Endothelial cell (in vitro differentiated cells): ENCODE results near the gene COL24A1. TPM values are rescaled to one million over a fixed set of nuclear protein-coding genes. Genes with fewer than 3 reads are reported as not detected.

Experiments
- DNase-seq: peaks from one replicate; pipeline ENCODE4 v3.0.0; 2021; ENCODE audit warnings: low spot score
- H3K27ac Mint-ChIP-seq: one replicate; pipeline ENCODE4 v1.8.0; 2021; ENCODE audit warnings: mixed read lengths, inconsistent platforms; ENCODE audit not compliant: unreplicated experiment
- H3K27me3 Mint-ChIP-seq: one replicate; pipeline ENCODE4 v1.8.0; 2021; ENCODE audit warnings: mild to moderate bottlenecking, moderate library complexity, mixed read lengths, inconsistent platforms; ENCODE audit not compliant: unreplicated experiment
- H3K36me3 Mint-ChIP-seq: one replicate; pipeline ENCODE4 v1.8.0; 2021; ENCODE audit warnings: mild to moderate bottlenecking, low read depth, mixed read lengths, inconsistent platforms; ENCODE audit not compliant: unreplicated experiment
- H3K4me1 Mint-ChIP-seq: one replicate; pipeline ENCODE4 v1.8.0; 2021; ENCODE audit warnings: mild to moderate bottlenecking, mixed read lengths, inconsistent platforms; ENCODE audit not compliant: unreplicated experiment
- H3K4me3 Mint-ChIP-seq: one replicate; pipeline ENCODE4 v1.8.0; 2021; ENCODE audit warnings: mild to moderate bottlenecking, mixed read lengths, inconsistent platforms; ENCODE audit not compliant: unreplicated experiment
- H3K9me3 Mint-ChIP-seq: one replicate; pipeline ENCODE4 v1.8.0; 2021; ENCODE audit warnings: mixed read lengths, inconsistent platforms; ENCODE audit not compliant: unreplicated experiment
- total RNA-seq: library from RNA; stranded (reverse); fragmentation: NEBNext Ultra II Directional; extraction: Animal tissue kit (Norgen Biotek cat#: 25700); gene quantifications from one replicate; pipeline ENCODE4 v1.2.1, GENCODE V29; 2021; ENCODE audit not compliant: unreplicated experiment
- TF ChIP-seq, protein P1 (sequence below): fragments of 200-600 bp; sonication (generic); IDR thresholded peaks from one replicate; pipeline ENCODE4 v1.5.0; 2021; ENCODE audit warnings: antibody characterized with exemption; ENCODE audit not compliant: unreplicated experiment

Gene COL24A1
- total RNA-seq, 1 donor from 2014 or later: 0.74 TPM

DNA sequence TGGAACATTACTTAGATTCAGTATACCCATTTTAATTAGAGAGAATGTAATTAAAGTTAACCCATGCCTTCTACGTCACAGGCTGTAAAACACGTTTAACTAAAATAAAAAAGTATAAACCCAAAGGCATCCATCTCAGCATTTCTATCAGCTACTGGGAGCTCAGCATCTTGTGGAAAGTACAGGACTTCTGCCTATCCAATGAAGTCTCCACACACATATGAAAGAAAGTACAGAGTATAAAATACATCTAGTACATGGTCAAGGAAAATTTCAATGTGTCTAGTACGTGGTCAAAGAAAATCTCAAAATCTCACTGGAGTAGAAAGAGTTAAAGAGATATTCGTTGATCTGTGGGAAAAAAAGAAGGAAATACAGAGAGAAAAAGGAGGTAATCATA is 306.9 kb downstream of the COL24A1 start:
- H3K36me3 Mint-ChIP-seq: no peaks in the 10 kb centered on the region
- no peaks in the 10 kb centered on the region for H3K9me3 Mint-ChIP-seq
- no peaks in the 10 kb centered on the region for H3K4me1 Mint-ChIP-seq
- H3K27me3 Mint-ChIP-seq: peaks cover 2% of the 10 kb centered on the region
- DNase-seq: no peak
- H3K4me3 Mint-ChIP-seq: no peak overlapping the region
- TF ChIP-seq, protein P1, sequence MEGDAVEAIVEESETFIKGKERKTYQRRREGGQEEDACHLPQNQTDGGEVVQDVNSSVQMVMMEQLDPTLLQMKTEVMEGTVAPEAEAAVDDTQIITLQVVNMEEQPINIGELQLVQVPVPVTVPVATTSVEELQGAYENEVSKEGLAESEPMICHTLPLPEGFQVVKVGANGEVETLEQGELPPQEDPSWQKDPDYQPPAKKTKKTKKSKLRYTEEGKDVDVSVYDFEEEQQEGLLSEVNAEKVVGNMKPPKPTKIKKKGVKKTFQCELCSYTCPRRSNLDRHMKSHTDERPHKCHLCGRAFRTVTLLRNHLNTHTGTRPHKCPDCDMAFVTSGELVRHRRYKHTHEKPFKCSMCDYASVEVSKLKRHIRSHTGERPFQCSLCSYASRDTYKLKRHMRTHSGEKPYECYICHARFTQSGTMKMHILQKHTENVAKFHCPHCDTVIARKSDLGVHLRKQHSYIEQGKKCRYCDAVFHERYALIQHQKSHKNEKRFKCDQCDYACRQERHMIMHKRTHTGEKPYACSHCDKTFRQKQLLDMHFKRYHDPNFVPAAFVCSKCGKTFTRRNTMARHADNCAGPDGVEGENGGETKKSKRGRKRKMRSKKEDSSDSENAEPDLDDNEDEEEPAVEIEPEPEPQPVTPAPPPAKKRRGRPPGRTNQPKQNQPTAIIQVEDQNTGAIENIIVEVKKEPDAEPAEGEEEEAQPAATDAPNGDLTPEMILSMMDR: no peak
- no peak overlapping the region for H3K27ac Mint-ChIP-seq

DNA sequence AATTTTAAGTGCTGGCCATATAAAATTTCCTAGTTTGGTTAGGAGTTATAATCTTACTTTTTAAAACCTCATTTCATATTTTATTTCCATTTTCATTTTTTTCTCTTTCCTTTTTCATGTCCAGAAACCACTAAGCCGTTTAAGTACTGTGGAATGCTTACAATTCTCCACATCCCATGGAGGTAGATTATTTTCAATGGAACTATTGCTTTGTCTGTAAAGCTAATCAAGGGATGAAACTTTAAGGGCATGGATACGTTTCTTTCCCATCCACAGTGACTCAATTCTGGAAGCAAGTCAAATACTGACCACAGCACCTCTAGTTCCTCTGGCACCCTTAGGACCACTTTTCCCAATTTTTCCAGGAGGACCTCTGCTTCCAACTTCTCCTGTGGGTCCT is 309.2 kb downstream of the COL24A1 start:
- Mint-ChIP-seq H3K27ac (no peak overlapping the region), H3K9me3 (no peaks in the 10 kb centered on the region), H3K4me1 (no peaks in the 10 kb centered on the region), H3K36me3 (no peaks in the 10 kb centered on the region), H3K4me3 (no peak overlapping the region), H3K27me3 (peaks cover 2% of the 10 kb centered on the region)
- TF ChIP-seq, protein P1: no peak
- DNase-seq: no peak

DNA sequence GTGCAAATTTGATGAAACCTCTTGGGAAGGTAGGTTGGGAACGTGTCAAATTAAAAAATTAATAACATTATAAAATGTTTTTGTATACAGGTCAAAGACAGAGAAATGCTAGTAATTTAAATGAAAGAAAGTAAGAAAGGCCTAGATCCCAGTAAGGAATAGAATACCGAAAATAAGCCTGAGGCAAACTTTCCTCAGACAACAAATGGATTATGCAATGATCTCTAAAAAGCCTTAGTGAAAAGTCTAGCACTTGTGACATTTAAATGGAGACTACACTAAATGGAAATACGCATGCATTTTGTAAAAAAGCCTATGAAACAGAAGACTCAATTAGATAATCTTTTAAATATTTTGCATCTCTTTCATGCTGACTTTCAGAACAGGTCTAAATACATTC is 309.9 kb downstream of the COL24A1 start:
- TF ChIP-seq, protein P1: no peak
- Mint-ChIP-seq H3K9me3 (no peaks in the 10 kb centered on the region), H3K4me3 (no peak overlapping the region), H3K36me3 (no peaks in the 10 kb centered on the region), H3K27ac (no peak overlapping the region), H3K4me1 (no peaks in the 10 kb centered on the region), H3K27me3 (peaks cover 2% of the 10 kb centered on the region)
- no peak for DNase-seq

DNA sequence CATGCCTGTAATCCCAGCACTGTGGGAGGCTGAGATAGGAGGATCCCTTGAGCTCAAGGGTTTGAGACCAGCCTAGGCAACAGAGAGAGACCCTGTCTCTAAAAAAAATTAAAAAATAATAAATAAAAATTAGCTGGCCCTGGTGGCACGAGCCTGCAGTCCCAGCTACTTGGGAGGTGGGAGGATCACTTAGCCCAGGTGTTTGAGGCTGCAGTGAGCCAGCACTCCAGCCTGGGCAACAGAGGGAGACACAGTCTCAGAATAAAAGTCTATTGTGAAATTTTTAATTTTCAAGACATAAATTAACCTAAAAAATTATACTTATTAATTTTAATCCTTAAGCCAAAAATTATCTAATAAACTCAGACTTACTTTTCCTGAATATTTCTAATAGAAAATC is 317.1 kb downstream of the COL24A1 start:
- H3K27ac Mint-ChIP-seq: no peak overlapping the region
- no peaks in the 10 kb centered on the region for H3K4me1 Mint-ChIP-seq
- H3K9me3 Mint-ChIP-seq: no peaks in the 10 kb centered on the region
- H3K36me3 Mint-ChIP-seq: no peaks in the 10 kb centered on the region
- DNase-seq: no peak
- TF ChIP-seq, protein P1: no peak
- H3K4me3 Mint-ChIP-seq: no peak overlapping the region
- no peaks in the 10 kb centered on the region for H3K27me3 Mint-ChIP-seq

DNA sequence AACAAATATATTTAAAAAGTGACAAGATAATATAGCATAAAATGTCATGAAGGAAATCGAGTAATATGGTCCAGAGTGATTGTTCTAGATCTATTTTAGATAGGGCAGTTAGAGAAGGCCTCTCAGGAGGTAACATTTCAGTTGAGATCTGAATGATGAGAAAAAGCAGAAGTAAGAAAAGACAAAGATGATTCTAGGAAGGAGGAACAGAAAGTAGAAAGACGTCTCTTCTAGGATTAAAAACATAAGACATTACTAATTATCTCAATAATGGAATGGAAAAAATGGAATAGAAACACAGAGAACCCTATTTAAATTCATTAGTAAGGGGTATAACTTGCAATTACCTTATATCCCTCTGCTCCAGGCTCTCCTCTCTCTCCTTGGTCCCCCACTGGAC is 318.3 kb downstream of the COL24A1 start:
- H3K27me3 Mint-ChIP-seq: no peaks in the 10 kb centered on the region
- no peaks in the 10 kb centered on the region for H3K9me3 Mint-ChIP-seq
- TF ChIP-seq, protein P1: no peak
- H3K4me1 Mint-ChIP-seq: no peaks in the 10 kb centered on the region
- H3K27ac Mint-ChIP-seq: no peak overlapping the region
- no peak overlapping the region for H3K4me3 Mint-ChIP-seq
- no peak for DNase-seq
- H3K36me3 Mint-ChIP-seq: no peaks in the 10 kb centered on the region
